Endothelial cell of umbilical vein (primary cell): ENCODE data around the gene RABGAP1. TPM values are rescaled to one million over a fixed set of nuclear protein-coding genes. Genes with fewer than 3 reads are reported as not detected.

Experiments
- BruUV-seq: library from RNA; stranded (reverse); fragments of 400-500 nt; replicated peaks from 2 replicates; lab custom pipeline; 2021; lab: Mats Ljungman, UMichigan
- CTCF ChIA-PET: fragments of 300-600, 350-600 bp; sonication (Branson Sonifier 250); formaldehyde crosslinking; loops from one replicate; lab custom pipeline; 2021; ENCODE audit warnings: antibody characterized with exemption, inconsistent platforms; lab: Charles Lee
- POLR2A ChIA-PET: fragments of 300-600, 350-600 bp; sonication (Branson Sonifier 250); formaldehyde crosslinking; loops from one replicate; lab custom pipeline; 2021; ENCODE audit warnings: antibody characterized with exemption, inconsistent platforms; lab: Charles Lee
- DNase-seq: peaks from one replicate; pipeline ENCODE4 v3.0.0-alpha.2; 2011; ENCODE audit warnings: low read depth, low spot score
- FAIRE-seq: peaks from 2 replicates; lab custom pipeline; 2011; peaks lifted over from hg19 to GRCh38; lab: Jason Lieb, UNC
- H2AFZ ChIP-seq: 2 replicates; pipeline ENCODE4 v1.6.0; 2012; ENCODE audit warnings: low read depth, low read length, control low read depth, inconsistent platforms
- H3K27ac ChIP-seq: 2 replicates; pipeline ENCODE4 v1.5.1; 2011; ENCODE audit warnings: low read depth, mild to moderate bottlenecking, control low read depth, low read length, moderate library complexity; ENCODE audit not compliant: insufficient read depth
- H3K27me3 ChIP-seq, 2 experiments: 2 replicates each; pipeline versions ENCODE4 v1.6.0 to v1.6.1; 2011; ENCODE audit warnings: low read length in 2 of 2, mixed read lengths in 1 of 2; ENCODE audit not compliant: control insufficient read depth in 2 of 2, insufficient read depth in 2 of 2
- H3K36me3 ChIP-seq, 2 experiments: 2 replicates in 1 of 2; 3 replicates in 1 of 2; pipeline ENCODE4 v1.5.1; 2011; ENCODE audit warnings: low read length in 2 of 2, mild to moderate bottlenecking in 1 of 2, moderate library complexity in 1 of 2; ENCODE audit not compliant: control insufficient read depth in 2 of 2, insufficient read depth in 2 of 2; ENCODE audit errors: extremely low read depth in 1 of 2
- H3K4me1 ChIP-seq: 3 replicates; pipeline ENCODE4 v1.5.1; 2011; ENCODE audit warnings: mild to moderate bottlenecking, low read length; ENCODE audit not compliant: control insufficient read depth, insufficient read depth; ENCODE audit errors: extremely low read depth
- H3K4me2 ChIP-seq: 2 replicates; pipeline ENCODE4 v1.6.1; 2011; ENCODE audit warnings: low read length, control low read depth, mixed read lengths; ENCODE audit not compliant: insufficient read depth
- H3K4me3 ChIP-seq, 3 experiments: fragments of 200-600 bp in 1 of 3; sonication (generic), shearing (Covaris generic) in 1 of 3; replicated peaks in 1 of 3; 2 replicates each; pipeline ENCODE4 v1.5.1; 2011 to 2016; ENCODE audit warnings: control low read depth in 3 of 3, low read length in 3 of 3, mild to moderate bottlenecking in 2 of 3, inconsistent platforms in 1 of 3, low read depth in 1 of 3, moderate library complexity in 1 of 3; ENCODE audit not compliant: insufficient read depth in 1 of 3
- H3K79me2 ChIP-seq: 2 replicates; pipeline ENCODE4 v1.6.0; 2012; ENCODE audit warnings: low read length, inconsistent platforms; ENCODE audit not compliant: control insufficient read depth, insufficient read depth
- H3K9ac ChIP-seq: replicated peaks from 2 replicates; pipeline ENCODE3; 2011; ENCODE audit warnings: low read length, control low read depth; ENCODE audit not compliant: insufficient read depth; ENCODE audit errors: extremely low read depth
- H3K9me1 ChIP-seq: replicated peaks from 3 replicates; pipeline ENCODE4 v1.6.0; 2011; ENCODE audit warnings: mild to moderate bottlenecking, low read length; ENCODE audit not compliant: control insufficient read depth, insufficient read depth; ENCODE audit errors: extremely low read depth
- H3K9me3 ChIP-seq: replicated peaks from 2 replicates; pipeline ENCODE4 v1.5.1; 2012; ENCODE audit warnings: low read length, inconsistent platforms; ENCODE audit not compliant: control insufficient read depth, insufficient read depth
- H4K20me1 ChIP-seq: replicated peaks from 2 replicates; pipeline ENCODE3; 2011; ENCODE audit warnings: mild to moderate bottlenecking, low read length; ENCODE audit not compliant: control insufficient read depth, insufficient read depth; ENCODE audit errors: extremely low read depth
- CTCF ChIP-seq, 2 donors: IDR thresholded peaks; 1 replicate in 1 of 2; 2 replicates in 1 of 2; pipeline ENCODE4 v1.5.1; 2011; ENCODE audit warnings: low read length in 2 of 2, mild to moderate bottlenecking in 2 of 2, moderate library complexity in 2 of 2, control low read depth in 1 of 2, inconsistent platforms in 1 of 2, low read depth in 1 of 2; ENCODE audit not compliant: insufficient read depth in 1 of 2; ENCODE audit errors: extremely low read depth in 1 of 2
- EZH2 ChIP-seq: IDR thresholded peaks from 2 replicates; pipeline ENCODE4 v1.6.1; 2012; ENCODE audit warnings: borderline replicate concordance, low read depth, mild to moderate bottlenecking, moderate library complexity, low read length, inconsistent platforms; ENCODE audit not compliant: severe bottlenecking
- GATA2 ChIP-seq: IDR thresholded peaks from 2 replicates; pipeline ENCODE4 v1.7.0; 2011; ENCODE audit warnings: low read depth, mild to moderate bottlenecking, moderate library complexity, mixed read lengths, low read length; ENCODE audit not compliant: insufficient read length, insufficient read depth
- JUN ChIP-seq: IDR thresholded peaks from 2 replicates; pipeline ENCODE4 v1.6.1; 2011; ENCODE audit warnings: borderline replicate concordance, low read depth; ENCODE audit not compliant: insufficient read length, insufficient read depth
- MAX ChIP-seq: IDR thresholded peaks from 2 replicates; pipeline ENCODE4 v1.6.1; 2011; ENCODE audit not compliant: insufficient read depth, insufficient read length
- POLR2A ChIP-seq: IDR thresholded peaks from 2 replicates; pipeline ENCODE4 v1.6.1; 2012; ENCODE audit warnings: low read depth, mild to moderate bottlenecking, control low read depth, low read length
- POLR2AphosphoS5 ChIP-seq: IDR thresholded peaks from 2 replicates; pipeline ENCODE4 v1.6.1; 2012; ENCODE audit warnings: low read depth, mild to moderate bottlenecking, control low read depth, low read length, moderate library complexity; ENCODE audit not compliant: insufficient read depth
- dilution Hi-C: fragments of 300-500 bp; cut with MboI; formaldehyde crosslinking; loops from one replicate; pipeline ENCODE4 v1.15.0; 2019; ENCODE audit warnings: low sequenced_read_pairs; ENCODE audit not compliant: extremely low pct_ligation_motif_present
- intact Hi-C: fragments of 100-400 bp; cut with micrococcal nuclease; formaldehyde crosslinking; loops from one replicate; pipeline ENCODE4 v1.10.0; 2022
- polyA plus RNA-seq, 4 experiments: library from polyadenylated mRNA; depleted of rRNA in 3 of 4; stranded (reverse) in 3 of 4; unstranded in 1 of 4; fragments of >200 nt; gene quantifications; 2 replicates each; pipeline versions ENCODE4 v1.2.1 to v1.2.3, GENCODE V29; 2011 to 2012; ENCODE audit warnings: missing spikeins in 1 of 4
- total RNA-seq: library from RNA; stranded (reverse); gene quantifications from 2 replicates; pipeline ENCODE4 v1.2.3, GENCODE V29; 2021

RABGAP1 gene
- total and polyA plus RNA-seq, 2 donors (not counting 3 experiments of a cell fraction or from before 2014, with no cell fraction given): 19.0 to 53.6 TPM

- CTCF ChIA-PET: interaction anchor here (0.9 to 1.4 kb wide), 3 partner anchors 12 to 179 kb away, joined by 3 to 5 read pairs (median 3); no protein-coding TSS in a partner anchor
Measured at GRCh38 chr9:123046406-123047195, 105.8 kb downstream of the RABGAP1 start.

GRCh38 chr9:123048748-123049147 lies 107.9 kb downstream of the RABGAP1 start:
- no peak overlapping the region for H2AFZ ChIP-seq
- H3K4me1 ChIP-seq: peaks cover 21% of the 10 kb centered on the region
- H3K79me2 ChIP-seq: no peaks in the 10 kb centered on the region
- H3K9me1 ChIP-seq: no peaks in the 10 kb centered on the region
- no peak for TF ChIP-seq JUN
- no peak for TF ChIP-seq GATA2
- no peak for TF ChIP-seq CTCF (IDR thresholded peaks at IDR 0.05; ENCODE audit: extremely low read depth in 1 of 2, insufficient read depth in 1 of 2, low read depth in 1 of 2, low read length in 2 of 2)
- no peak for TF ChIP-seq POLR2A
- TF ChIP-seq EZH2: no peak
- TF ChIP-seq MAX: no peak
- H3K9ac ChIP-seq: no peak overlapping the region
- no TSS peak for BruUV-seq
- intact Hi-C loops (loop anchor here (1.0 kb wide), 1 partner anchor 15 kb away; the partner anchor contains the start of gene GPR21), dilution Hi-C loops (no loop called here)
- DNase-seq: peak; percentile 96
- H3K27ac ChIP-seq: no peak overlapping the region
- H4K20me1 ChIP-seq: no peaks in the 10 kb centered on the region
- no peak for FAIRE-seq
- H3K4me2 ChIP-seq: peak overlapping the region; percentile 5
- ChIA-PET CTCF (interaction anchor here (0.8 to 1.9 kb wide), 8 partner anchors 9 to 301 kb away, joined by 3 to 4 read pairs (median 4); no protein-coding TSS in a partner anchor), POLR2A (no interaction called here)
- no peaks in the 10 kb centered on the region for H3K27me3 ChIP-seq
- H3K4me3 ChIP-seq: no peak overlapping the region
- no peaks in the 10 kb centered on the region for H3K9me3 ChIP-seq
- no peaks in the 10 kb centered on the region for H3K36me3 ChIP-seq

More at GRCh38 chr9:123046406-123047195, 105.8 kb downstream of the RABGAP1 start:
- no peaks in the 10 kb centered on the region for H3K27me3 ChIP-seq
- H3K36me3 ChIP-seq: no peaks in the 10 kb centered on the region
- H3K9ac ChIP-seq: no peak overlapping the region
- H3K9me3 ChIP-seq: no peaks in the 10 kb centered on the region
- POLR2A ChIA-PET: no interaction called here
- no peaks in the 10 kb centered on the region for H3K79me2 ChIP-seq
- dilution Hi-C loops (no loop called here), intact Hi-C loops (no loop called here)
- H3K4me2 ChIP-seq: no peak overlapping the region
- H3K4me1 ChIP-seq: peaks cover 23% of the 10 kb centered on the region
- FAIRE-seq (no peak), DNase-seq (no peak)
- H3K9me1 ChIP-seq: no peaks in the 10 kb centered on the region
- no peaks in the 10 kb centered on the region for H4K20me1 ChIP-seq
- H3K4me3 ChIP-seq: no peak overlapping the region
- BruUV-seq: no TSS peak
- no peak overlapping the region for H3K27ac ChIP-seq
- no peak for TF ChIP-seq POLR2AphosphoS5
- H2AFZ ChIP-seq: no peak overlapping the region
